Measurements from ENCODE around the gene ZNRF1.

The ZNRF1 gene

DNA sequence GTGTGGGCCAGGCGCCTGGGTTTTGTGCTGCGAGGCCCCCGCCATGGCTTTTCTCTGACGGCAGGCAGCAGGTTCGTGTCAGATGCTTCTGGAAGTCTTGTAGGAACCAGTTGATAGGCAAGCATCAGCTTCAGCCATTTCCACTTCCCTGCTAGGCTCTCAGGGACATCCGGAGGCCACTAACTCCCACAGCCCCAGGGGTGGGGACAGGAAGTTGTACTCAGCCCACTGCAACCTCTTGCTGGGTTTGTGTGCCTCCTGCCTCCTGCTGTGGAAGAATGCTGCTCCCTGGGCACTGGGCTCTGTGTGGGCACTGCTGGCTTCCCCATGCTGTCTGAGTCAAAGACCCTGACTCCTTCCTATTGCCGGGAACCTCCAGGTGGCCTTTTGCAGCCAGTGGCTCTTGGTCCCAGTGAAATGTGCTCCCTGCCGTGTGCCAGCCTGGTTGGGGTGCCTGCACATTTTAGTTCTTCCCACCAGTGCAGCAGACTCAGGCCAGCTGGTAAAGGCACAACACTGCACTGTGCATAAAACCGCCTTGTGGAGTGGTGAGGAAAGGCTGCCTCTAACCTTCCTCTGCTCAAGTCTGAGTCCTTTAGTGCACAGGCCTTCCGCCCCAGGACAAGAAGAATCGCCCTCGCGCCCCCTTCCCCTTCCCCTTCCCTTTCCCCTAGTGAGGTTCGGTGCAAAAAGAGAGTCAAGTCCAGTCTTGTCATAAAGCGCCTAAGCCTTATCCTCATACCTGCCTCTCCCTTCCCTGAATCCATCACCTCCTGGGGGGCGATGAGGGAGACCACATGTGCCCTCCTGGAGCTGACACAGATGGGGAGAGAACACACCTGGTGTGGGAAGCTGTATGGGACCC is 101.1 kb downstream of the ZNRF1 start:
- DNase-seq (ENCODE audit: low read depth): peak; percentile 23

GRCh38 chr16:75100603-75100990 is 101.8 kb downstream of the ZNRF1 start:
- no peak for DNase-seq (ENCODE audit: low read depth)

GRCh38 chr16:75101635-75102034 is 102.8 kb downstream of the ZNRF1 start:
- DNase-seq (ENCODE audit: low read depth): no peak

DNA sequence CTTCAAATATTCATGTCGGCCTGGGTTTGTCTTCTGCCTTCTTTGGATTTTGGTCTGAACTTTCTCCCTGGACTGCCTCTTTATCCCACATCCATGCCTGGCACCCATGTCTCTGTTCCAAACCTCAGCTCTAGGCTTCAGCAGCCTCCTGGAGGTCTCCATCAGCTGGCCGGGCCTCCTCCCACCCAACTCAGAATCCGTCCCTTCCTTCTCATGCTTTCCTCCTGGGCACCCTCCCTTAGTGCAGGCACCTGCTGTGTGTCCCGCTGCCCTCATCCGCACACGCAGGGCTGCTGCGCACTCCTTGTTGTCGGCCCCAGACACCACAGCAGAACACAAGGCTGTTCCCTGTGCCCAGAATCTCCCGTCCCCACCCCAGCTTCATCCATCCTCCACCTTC is 103.8 kb downstream of the ZNRF1 start:
- DNase-seq (ENCODE audit: low read depth): no peak

GRCh38 chr16:75103994-75104393 is 105.2 kb downstream of the ZNRF1 start:
- DNase-seq (ENCODE audit: low read depth): no peak

DNA sequence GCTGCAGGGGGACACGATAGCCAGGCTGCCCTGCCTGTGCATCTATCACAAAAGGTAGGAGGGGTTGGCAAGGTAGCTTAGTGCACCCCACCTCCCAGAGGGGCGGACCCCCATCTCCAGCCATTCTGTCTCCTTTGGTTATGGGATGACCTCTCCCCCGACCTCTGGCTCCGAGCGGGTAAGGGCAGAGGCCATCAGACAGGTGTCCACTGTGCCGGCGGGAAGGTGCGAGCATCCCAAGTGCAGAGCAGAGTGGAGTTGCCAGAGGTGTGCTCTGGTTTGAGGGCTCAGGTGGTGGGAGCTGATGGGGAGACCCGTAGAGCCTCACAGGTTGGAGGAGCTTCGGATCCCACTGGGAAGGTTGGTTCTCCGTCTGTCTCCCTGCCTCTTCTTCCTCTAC is 106.0 kb downstream of the ZNRF1 start:
- DNase-seq (ENCODE audit: low read depth): no peak

DNA sequence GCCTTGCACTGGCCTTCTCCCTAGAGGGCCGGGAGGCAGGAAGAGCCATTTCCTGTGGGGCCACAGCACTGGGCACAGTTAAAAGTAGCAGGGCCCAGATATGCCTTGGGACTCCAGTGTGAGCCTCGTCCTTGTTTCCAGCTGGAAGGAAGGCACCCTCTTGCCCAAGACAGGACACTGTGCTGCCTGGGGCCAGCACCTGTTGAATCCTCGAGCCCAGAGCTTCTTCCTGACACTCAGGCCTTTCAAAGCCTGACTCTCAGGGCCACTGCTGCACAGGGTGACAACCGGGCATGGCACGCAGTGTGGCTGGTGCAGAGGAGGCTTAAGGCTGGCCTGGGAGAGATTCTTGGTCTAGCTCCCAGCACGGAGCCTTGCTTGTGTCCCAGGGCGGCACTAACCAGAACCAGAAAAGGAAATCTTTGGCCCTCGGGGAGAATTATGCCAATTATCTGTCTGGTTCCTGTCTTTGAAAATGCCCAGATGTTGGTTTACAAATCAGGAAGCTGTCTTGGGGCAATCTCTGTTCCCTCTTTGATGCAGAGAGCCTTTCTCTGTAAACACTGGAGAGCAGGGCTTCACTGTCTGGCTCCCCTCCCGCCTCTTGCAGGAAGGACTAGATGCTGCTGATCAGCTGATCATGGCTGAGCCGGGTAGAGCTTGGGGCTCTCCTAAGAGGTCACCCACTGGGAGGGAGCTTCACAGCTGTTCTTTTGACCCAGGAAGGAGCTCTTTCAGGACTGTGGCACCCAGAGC is 106.7 kb downstream of the ZNRF1 start:
- DNase-seq (ENCODE audit: low read depth): no peak

DNA sequence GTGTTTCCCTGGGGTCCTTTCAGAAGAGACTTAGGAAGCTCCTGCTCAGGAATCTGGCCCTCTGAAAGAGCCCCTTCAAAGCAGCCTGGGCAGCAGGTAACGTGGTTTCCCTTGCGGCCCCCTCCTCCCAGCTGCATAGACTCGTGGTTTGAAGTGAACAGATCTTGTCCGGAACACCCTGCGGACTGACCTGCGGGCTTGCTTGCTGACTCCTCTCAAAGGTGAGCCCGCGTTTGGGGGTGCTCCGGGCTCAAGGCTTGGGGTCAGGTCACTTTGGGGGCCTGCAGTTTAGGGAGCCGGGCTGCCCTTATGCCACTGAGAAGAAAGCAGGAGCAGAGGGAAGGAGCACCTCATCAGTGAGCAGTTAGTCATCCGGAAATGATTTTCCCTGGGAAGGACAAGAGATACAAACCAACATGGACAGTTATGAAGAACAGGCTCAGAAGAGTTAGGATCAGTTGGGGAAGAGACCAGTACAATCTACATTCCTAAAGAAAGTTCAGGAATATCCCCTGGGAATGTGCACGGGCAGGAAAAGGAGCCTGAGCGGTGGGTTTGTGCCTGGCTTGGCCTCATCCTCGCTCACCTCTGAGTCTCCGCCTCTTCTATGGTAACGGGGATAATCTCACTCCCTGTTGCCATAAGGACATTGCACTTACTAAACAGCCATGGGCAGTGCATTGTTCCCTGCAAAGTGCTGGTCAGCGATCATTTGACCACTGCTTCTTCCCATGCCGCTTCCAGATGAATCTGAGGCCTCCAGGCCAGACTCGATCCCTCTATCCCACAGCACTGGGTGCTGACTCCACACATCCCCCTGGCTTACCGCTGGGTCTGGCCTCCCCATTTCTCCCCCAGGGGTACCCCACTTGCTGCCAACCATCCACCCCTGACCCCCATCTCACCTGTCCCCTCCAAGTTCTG is 107.8 kb downstream of the ZNRF1 start:
- no peak for DNase-seq (ENCODE audit: low read depth)

- no peak for DNase-seq (ENCODE audit: low read depth)
These were observed 108.7 kb downstream of the ZNRF1 start for GRCh38 chr16:75107505-75107904.

DNA sequence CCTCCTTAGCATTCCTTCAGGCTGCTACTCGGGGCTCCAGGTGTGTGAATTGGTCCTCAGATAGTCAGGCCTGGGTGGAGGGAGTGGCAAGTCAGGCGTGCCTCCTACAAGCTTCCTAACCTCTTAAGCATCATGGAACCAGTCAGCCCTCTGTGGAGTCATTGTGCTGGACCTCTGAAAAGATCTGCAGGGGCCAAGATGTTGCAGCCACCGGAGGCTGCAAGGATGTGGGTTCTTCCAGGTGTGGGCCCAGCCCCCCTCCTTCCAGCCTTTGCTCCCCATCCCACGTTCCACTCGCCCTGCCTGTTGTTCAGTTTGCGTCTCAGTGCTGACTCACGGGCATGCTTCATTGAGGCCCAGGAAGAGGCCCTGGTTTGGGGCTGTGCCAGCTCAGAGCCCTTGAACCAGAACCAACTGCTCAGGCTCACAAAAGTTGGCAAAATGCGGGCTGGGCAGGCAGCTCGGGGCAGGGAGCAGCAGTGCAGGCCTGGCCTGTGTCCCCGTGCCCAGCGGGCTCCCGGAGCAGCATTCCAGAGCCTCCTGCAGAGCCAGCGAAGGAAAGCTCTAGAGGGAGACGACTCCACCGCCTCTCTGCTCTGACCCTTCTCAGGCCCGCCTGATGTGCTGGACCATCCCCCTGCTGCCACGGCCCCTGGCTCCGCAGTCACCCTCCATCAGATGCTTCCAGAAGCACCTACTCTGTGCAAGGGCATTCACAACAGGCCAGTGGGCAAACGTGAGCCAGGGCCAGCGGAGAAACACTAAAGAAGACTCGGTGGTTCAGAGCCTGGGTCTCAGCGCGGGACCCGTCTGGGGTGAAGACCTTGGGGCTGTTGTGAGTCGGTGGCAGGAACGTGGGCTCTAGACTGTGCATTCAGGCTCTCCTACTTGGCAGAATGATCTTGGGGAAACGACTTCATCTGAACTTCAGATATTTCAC is 110.2 kb downstream of the ZNRF1 start:
- peak; percentile 80 for DNase-seq (ENCODE audit: low read depth)

DNA sequence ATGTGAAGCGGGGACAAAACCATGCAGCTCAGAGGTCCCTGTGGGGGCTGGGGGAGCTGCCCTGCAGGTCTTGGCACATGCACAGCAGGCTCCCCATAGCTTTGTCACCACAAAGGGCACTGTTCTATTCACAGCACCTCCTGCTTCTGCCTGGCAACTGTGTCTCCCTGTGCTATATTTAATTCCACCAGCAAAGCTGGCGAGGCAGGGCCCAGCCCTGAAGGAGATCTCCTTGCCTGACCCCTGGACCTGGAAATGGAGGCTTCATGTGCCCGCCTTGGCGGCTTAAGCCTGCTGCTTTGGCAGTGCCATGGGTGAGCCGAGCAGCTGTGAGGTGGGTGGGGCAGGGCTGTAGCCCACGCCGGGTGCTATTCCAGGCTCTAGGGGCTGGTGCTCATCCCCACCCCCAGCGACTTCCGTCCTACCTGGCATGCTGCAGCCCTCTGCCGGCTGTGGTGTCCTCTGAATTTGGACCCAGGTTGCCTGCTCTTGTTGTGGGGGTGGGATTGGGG is 111.0 kb downstream of the ZNRF1 start:
- DNase-seq (ENCODE audit: low read depth): no peak

GRCh38 chr16:75110637-75111513 is 112.1 kb downstream of the ZNRF1 start:
- DNase-seq (ENCODE audit: low read depth): peak; percentile 60

- no peak for DNase-seq (ENCODE audit: low read depth)
These were observed 112.7 kb downstream of the ZNRF1 start for GRCh38 chr16:75111514-75111940.

GRCh38 chr16:75111961-75112733 is 113.3 kb downstream of the ZNRF1 start:
- no peak for DNase-seq (ENCODE audit: low read depth)

GRCh38 chr16:75112734-75113491 is 114.1 kb downstream of the ZNRF1 start:
- no peak for DNase-seq (ENCODE audit: low read depth)

DNA sequence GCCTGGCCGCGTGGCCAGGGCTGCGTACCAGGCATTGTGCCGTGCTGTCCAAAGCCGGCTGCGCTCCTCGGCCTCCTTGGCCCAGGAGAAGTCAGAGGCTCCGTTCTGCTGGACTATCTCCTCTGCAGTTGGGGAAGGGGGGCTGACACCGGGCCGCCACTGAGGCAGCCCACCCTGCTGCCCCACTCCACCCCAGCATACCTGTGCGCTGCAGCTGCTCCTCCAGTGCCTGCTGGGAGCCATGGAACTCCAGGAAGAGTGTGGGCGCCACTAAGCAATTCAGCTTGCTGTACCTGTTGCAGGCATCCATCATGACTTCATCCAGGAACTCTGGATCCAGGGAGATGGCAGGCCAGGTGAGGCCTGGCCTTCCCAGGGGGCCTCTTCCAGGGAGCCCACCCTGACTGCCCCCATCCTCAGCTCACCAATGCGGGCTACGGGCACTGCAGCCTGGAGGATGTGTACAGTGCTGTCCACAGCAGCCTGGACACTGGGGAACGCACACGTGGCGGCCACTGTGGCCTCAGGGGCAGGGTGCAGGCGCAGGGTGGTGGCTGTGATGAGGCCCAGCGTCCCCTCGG is 114.8 kb downstream of the ZNRF1 start:
- no peak for DNase-seq (ENCODE audit: low read depth)

DNA sequence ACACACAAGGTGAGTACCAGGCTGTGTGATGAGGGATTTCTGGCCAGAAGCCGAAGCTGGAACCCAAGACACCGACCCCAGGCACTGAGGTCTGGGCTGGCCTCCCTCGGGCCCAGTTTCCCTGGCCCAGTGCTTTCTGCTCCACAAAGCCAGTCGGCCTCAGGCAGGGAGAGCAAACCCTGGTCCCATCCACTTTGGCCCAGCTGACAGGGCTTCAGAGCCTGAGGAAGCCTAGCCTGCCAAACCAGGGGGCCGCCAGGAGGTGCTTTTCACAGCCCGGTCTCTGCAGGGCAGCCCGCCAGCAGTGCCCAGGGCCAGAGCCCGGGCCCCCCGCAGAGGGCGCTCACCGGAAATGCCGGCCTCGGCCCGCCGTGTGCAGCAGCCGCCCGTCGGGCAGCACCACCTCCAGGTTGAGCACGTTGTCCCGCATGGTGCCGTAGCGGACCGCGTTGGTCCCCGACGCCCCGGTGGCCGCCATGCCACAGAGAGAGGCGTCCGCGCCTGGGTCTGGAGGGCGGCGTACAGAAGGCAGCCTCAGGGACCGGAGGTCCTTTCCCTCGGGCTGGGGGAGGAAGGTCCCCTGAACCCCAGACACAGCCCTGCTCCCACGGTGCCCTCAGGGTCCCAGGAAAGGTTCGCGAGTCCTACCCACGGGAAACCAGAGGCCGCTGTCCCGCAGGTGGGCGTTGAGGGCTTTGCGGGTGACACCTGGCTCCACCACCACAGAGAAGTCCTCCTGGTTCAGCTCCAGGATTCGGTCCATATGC is 115.5 kb downstream of the ZNRF1 start:
- DNase-seq (ENCODE audit: low read depth): no peak

Data from T-helper 22 cell (primary cell).